Muscle of leg (tissue), 11 donors: ENCODE data around the gene CNOT1. TPM values are rescaled to one million over a fixed set of nuclear protein-coding genes. Genes with fewer than 3 reads are reported as not detected.

ENCODE experiments used
- DNase-seq: peaks from one replicate; pipeline ENCODE4 v3.0.0; 2013
- H3K27ac ChIP-seq: one replicate; pipeline ENCODE4 v1.5.1; 2013; ENCODE audit warnings: mild to moderate bottlenecking, low read length, control low read depth
- H3K27me3 ChIP-seq: one replicate; pipeline ENCODE4 v1.6.1; 2013; ENCODE audit warnings: low read length; ENCODE audit not compliant: control insufficient read depth, insufficient read depth
- H3K36me3 ChIP-seq: one replicate; pipeline ENCODE4 v1.6.1; 2013; ENCODE audit warnings: low read length; ENCODE audit not compliant: control insufficient read depth, insufficient read depth
- H3K4me1 ChIP-seq: one replicate; pipeline ENCODE4 v1.6.1; 2013; ENCODE audit warnings: low read length; ENCODE audit not compliant: control insufficient read depth, insufficient read depth
- H3K4me3 ChIP-seq: one replicate; pipeline ENCODE4 v1.5.1; 2013; ENCODE audit warnings: low read length, control low read depth
- H3K9me3 ChIP-seq: replicated peaks from 2 replicates; pipeline ENCODE4 v1.6.1; 2013; ENCODE audit warnings: low read depth, low read length; ENCODE audit not compliant: control insufficient read depth
- WGBS: methylation state at CpG from one replicate; pipeline ENCODE4 v1.1.5; 2013; ENCODE audit warnings: missing lambda C conversion rate; ENCODE audit not compliant: insufficient coverage; 5-methylcytosine and 5-hydroxymethylcytosine counted together
- polyA plus RNA-seq, 8 donors: library from polyadenylated mRNA; unstranded; fragments of 120-200 nt; gene quantifications; one replicate each; pipeline versions ENCODE4 v1.2.1 to v1.2.3, GENCODE V29; 2013; ENCODE audit warnings: inconsistent platforms in 1 of 8, low replicate concordance in 1 of 8; ENCODE audit not compliant: insufficient read length in 8 of 8, insufficient read depth in 1 of 8
- total RNA-seq: library from RNA; stranded (reverse); fragments of 120-200 nt; gene quantifications from one replicate; pipeline ENCODE4 v1.2.4, GENCODE V29; 2013

The CNOT1 gene
- total and polyA plus RNA-seq, 9 donors, result 85.1 to 121 (median 99.9) TPM

DNA sequence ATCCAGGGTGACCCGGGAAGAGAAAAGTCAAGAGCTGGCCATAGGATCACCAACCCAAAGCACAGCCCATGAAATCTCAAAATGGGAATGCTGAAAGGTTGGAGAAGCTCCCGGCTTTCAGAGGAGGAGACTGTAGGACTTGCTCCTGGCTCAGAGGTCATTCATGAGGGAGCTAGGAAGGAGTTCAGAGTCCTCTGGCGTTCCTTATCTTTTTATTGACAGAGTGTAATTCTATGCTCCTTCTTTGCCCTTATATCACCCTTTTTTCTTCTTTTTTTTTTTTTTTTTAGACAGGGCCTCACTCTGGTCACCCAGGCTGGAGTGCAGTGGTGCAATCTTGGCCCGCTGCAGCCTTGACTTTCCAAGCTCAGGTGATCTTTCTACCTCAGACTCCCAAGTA lies 27.3 kb upstream of the CNOT1 start:
- Histone ChIP-seq H3K27me3 (no peaks in the 10 kb centered on the region), H3K36me3 (no peaks in the 10 kb centered on the region), H3K27ac (no peak overlapping the region), H3K9me3 (no peaks in the 10 kb centered on the region), H3K4me3 (no peak overlapping the region), H3K4me1 (no peaks in the 10 kb centered on the region)
- DNase-seq, result no peak
- WGBS, result no CpG with 5 or more reads among the region's 4 CpGs

DNA sequence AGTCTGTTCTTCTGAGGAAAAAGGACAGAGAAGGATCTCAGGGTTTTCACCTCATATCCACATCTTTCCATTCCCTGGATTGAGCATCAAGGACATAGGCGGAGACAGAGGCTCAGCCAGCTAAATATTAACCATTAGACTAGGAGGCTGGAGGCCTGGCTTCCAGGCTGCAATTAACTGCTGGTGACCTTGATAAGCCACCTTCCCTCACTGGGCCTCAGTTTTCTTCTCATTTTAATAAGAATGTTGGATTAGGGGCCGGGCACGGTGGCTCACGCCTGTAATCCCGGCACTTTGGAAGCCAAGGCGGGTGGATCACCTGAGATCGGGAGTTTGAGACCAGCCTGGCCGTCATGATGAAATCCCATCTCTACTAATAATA lies 25.6 kb upstream of the CNOT1 start:
- no peaks in the 10 kb centered on the region for H3K27me3 ChIP-seq
- no CpG with 5 or more reads among the region's 8 CpGs for WGBS

DNA sequence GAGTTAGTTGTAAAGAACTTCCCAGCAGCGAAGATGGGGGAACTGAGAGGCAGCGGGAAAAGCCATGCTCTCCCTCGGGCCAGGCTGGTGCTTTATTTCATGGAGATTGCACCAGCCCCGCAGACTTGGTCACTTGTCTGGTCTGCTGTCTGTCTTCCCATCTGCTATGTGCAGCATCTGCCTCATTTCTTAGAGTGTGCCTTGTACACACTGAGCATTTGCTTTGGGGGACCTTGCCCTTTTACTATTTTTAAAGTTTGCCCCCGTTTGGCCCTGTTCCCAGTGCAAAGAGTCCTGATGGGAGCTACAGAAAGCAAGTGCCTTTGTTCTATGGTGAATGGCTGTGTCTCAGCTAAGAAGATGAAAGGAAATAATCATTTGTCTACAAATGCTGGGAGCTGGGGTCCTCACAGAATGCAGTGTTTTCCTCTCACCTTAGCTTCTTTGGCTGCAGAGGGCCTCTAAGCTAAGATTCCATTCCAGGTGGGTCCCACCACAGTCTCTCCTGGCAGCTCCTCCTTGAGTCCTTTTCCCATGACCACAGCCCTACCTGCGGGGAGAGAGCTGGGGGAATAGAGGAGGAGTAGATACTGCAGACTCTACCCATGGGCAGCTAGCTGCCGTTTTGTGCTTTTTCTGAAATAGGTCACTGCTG lies 25.1 kb upstream of the CNOT1 start:
- Histone ChIP-seq H3K36me3 (no peaks in the 10 kb centered on the region), H3K4me1 (no peaks in the 10 kb centered on the region), H3K27ac (no peak overlapping the region), H3K9me3 (no peaks in the 10 kb centered on the region), H3K4me3 (no peak overlapping the region), H3K27me3 (no peaks in the 10 kb centered on the region)
- DNase-seq, result no peak
- 86% methylated on average over 4 of the region's 7 CpGs for WGBS

More for the DNA sequence above, 25.6 kb upstream of the CNOT1 start:
- H3K4me1 ChIP-seq, result no peaks in the 10 kb centered on the region
- H3K27ac ChIP-seq, result no peak overlapping the region
- DNase-seq, result no peak
- no peak overlapping the region for H3K4me3 ChIP-seq
- H3K9me3 ChIP-seq, result no peaks in the 10 kb centered on the region
- H3K36me3 ChIP-seq, result no peaks in the 10 kb centered on the region

DNA sequence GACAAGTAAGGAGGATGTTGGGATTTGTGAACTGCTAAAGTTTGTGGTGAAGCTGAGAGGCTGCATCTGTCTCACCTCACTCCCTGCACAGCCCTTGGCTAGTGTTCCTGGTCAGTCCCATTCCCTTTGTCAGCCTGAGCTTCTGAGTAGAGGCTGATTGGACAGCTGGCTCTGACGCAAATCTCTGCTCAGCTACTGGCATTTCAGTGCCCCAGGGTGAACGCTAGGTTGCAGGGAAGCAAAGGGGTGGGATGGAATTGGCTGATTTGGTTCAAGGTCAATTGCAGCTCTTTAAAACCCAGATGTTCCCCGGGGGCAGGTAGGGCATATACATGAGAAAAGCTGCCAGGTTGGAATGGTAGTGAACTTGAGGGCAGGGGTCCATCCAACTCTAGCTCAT lies 23.1 kb upstream of the CNOT1 start:
- Histone ChIP-seq H3K9me3 (no peaks in the 10 kb centered on the region), H3K27me3 (no peaks in the 10 kb centered on the region), H3K36me3 (no peaks in the 10 kb centered on the region), H3K27ac (no peak overlapping the region), H3K4me3 (no peak overlapping the region), H3K4me1 (no peaks in the 10 kb centered on the region)
- WGBS, result 23% methylated on average over 3 of the region's 3 CpGs
- no peak for DNase-seq

DNA sequence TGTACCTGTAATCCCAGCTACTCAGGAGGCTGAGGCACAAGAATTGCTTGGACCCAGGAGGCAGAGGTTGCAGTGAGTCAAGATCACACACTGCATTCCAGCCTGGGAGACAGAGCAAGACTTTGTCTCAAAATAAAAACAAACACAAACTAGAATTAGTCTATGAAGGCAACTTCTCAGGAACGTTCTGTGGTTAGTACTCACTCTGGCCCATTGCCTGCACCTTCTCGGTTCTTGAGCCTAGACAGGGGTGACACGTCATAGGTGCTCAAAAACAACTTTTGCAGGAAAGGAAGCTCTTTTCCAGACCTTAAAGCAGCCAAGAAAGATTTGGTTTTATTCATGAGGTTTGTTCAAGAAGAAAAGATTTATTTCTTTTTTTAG lies 22.3 kb upstream of the CNOT1 start:
- no peak for DNase-seq
- no peak overlapping the region for H3K27ac ChIP-seq
- H3K4me3 ChIP-seq, result no peak overlapping the region
- H3K27me3 ChIP-seq, result no peaks in the 10 kb centered on the region
- WGBS, result 73% methylated on average over 2 of the region's 3 CpGs
- no peaks in the 10 kb centered on the region for H3K9me3 ChIP-seq
- no peaks in the 10 kb centered on the region for H3K4me1 ChIP-seq
- H3K36me3 ChIP-seq, result no peaks in the 10 kb centered on the region

DNA sequence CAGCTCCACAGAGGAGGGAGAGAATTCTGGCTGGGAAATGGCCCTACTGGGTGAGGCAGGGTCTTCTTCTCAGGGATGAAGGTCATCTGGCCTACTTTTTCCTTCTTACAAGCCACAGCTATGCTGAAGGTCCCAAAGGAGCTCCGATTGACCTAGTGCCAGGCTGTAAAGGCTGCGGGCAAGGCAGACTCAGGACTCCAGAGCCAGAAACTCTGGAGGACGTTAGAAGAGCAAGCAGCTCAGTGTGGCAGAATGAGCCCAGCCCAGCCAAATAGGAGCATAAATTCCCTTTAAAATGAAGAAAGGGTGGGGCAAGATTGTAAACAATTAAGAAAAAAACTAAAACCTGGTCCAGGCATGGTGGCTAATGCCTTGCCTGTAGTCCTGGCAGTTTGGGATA lies 20.1 kb upstream of the CNOT1 start:
- WGBS, result 63% methylated on average over 3 of the region's 3 CpGs
- no peaks in the 10 kb centered on the region for H3K36me3 ChIP-seq
- H3K9me3 ChIP-seq, result no peaks in the 10 kb centered on the region
- H3K27ac ChIP-seq, result no peak overlapping the region
- H3K4me3 ChIP-seq, result no peak overlapping the region
- DNase-seq, result no peak
- H3K4me1 ChIP-seq, result no peaks in the 10 kb centered on the region
- H3K27me3 ChIP-seq, result no peaks in the 10 kb centered on the region

DNA sequence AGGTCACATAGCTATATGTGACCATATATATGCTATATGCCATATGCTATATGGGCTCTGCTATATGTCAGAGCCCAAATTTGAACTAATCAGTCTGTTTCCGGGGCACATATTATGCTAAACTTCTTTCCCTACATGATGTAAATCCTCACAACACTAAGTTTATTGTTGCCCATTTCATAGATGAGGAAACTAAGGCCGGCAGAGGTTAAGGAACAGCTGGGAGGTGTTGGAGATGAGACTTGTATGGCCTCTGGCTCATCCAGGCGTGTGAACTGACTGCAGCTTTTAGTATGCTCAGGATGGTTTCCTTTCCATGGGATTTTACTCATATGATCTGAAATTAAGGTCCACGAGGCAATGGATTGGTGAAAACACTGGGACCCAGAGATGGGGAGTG lies 17.5 kb upstream of the CNOT1 start:
- no peaks in the 10 kb centered on the region for H3K4me1 ChIP-seq
- no peaks in the 10 kb centered on the region for H3K27me3 ChIP-seq
- no peak for DNase-seq
- H3K36me3 ChIP-seq, result no peaks in the 10 kb centered on the region
- WGBS, result 76% methylated on average over 2 of the region's 4 CpGs
- no peak overlapping the region for H3K4me3 ChIP-seq
- no peak overlapping the region for H3K27ac ChIP-seq
- no peaks in the 10 kb centered on the region for H3K9me3 ChIP-seq

DNA sequence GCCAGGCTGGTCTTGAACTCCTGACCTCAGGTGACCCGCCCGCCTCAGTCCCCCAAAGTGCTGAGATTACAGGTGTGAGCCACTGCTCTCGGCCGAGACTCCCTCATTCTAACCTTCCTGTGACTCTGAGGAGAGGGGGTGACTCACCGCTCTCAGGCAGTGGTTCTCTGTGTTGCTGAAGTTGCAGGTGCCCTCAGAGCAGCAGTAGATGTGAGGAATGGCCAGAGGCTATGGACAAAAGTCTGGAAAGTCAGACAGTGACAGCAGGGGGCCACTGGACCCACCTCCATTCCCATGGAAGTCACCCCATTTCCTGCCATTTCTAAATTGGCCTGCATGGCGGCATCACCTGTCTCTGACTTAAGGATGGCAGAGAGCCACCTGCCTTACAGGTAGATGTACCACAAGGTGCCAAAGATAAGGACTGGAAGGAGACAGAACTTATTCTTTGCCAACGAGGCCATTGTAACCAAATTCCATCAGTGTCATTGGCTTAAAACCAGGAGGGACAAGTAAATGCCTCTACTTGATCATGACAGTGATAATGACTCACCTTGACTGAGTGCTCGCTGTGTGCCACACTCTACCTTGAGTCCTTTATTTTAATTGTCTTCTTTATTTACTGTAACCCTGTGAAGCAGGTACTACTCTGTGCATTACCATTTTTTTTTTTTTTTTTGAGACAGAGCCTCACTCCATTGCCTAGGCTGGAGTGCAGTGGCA lies 15.3 kb upstream of the CNOT1 start:
- DNase-seq, result no peak
- H3K4me1 ChIP-seq, result no peaks in the 10 kb centered on the region
- H3K9me3 ChIP-seq, result no peaks in the 10 kb centered on the region
- no peak overlapping the region for H3K4me3 ChIP-seq
- 61% methylated on average over 2 of the region's 8 CpGs for WGBS
- no peaks in the 10 kb centered on the region for H3K27me3 ChIP-seq
- H3K27ac ChIP-seq, result no peak overlapping the region
- H3K36me3 ChIP-seq, result no peaks in the 10 kb centered on the region

DNA sequence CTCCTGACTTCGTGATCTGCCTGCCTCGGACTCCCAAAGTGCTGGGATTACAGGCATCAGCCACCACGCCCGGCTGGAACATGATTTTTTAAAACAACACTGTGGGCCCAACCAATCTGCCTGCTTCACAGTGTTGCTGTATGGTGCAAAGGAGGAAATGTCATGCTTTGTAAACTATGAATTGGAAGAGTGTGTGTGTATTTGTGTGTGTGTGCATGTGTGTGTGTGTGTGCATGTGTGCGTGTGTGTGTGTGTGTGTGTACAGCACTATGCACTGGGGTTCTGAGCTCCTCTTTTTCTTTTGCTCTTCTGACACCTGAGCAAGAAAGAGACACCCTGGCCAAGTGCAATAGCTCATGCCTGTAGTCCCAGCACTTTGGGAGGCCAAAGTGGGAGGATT lies 14.5 kb upstream of the CNOT1 start:
- H3K27me3 ChIP-seq, result no peaks in the 10 kb centered on the region
- no peaks in the 10 kb centered on the region for H3K9me3 ChIP-seq
- WGBS, result 81% methylated on average over 5 of the region's 5 CpGs
- H3K4me3 ChIP-seq, result no peak overlapping the region
- no peak overlapping the region for H3K27ac ChIP-seq
- no peak for DNase-seq
- no peaks in the 10 kb centered on the region for H3K4me1 ChIP-seq
- H3K36me3 ChIP-seq, result no peaks in the 10 kb centered on the region

DNA sequence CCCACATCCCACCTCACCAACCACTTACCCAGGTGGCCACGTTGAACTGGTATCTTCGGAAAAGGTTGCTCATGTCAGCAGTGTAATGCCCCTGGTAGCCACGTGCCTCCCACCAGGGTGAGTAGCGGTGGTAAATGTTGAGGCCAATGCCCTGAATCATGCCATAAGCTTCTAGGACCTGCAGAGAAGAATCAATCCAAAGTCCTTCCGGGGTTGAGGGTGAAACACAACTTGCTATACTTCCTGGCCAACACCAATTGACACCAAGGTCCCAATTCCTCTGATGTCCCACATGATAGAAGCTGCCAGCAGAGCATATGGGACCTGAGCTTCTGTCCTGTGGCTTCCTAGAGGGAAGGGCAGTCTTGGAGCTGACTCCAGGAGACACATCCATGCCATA lies 11.3 kb upstream of the CNOT1 start:
- H3K4me3 ChIP-seq, result no peak overlapping the region
- H3K36me3 ChIP-seq, result no peaks in the 10 kb centered on the region
- no peaks in the 10 kb centered on the region for H3K9me3 ChIP-seq
- 58% methylated on average over 2 of the region's 5 CpGs for WGBS
- no peaks in the 10 kb centered on the region for H3K4me1 ChIP-seq
- no peak for DNase-seq
- H3K27ac ChIP-seq, result no peak overlapping the region
- no peaks in the 10 kb centered on the region for H3K27me3 ChIP-seq
